Renal pelvis (tissue), 12 donors: ENCODE measurements around the gene TMEM244. TPM values are rescaled to one million over a fixed set of nuclear protein-coding genes. Genes with fewer than 3 reads are reported as not detected.
"Not testable (repeated sequence)": the region's sequence is repeated elsewhere in the genome, so short reads cannot be mapped to it uniquely, and the experiment has no call there.

Experiments used
- DNase-seq: peaks from one replicate; pipeline ENCODE4 v3.0.0-alpha.2; 2013
- long read RNA-seq, 16 experiments: transcript quantifications; one replicate each; lab custom pipeline, GENCODE V29; 2026
- polyA plus RNA-seq, 3 donors: library from polyadenylated mRNA; unstranded; fragments of 120-200 nt; gene quantifications; one replicate each; pipeline ENCODE4 v1.2.1, GENCODE V29; 2013; ENCODE audit not compliant: insufficient read length in 3 of 3

Gene TMEM244
- not detected for polyA plus RNA-seq
- long read RNA-seq, donor 1 = 0 reads
- long read RNA-seq, donor 2 = 0 reads
- long read RNA-seq, donor 3 = 0 reads
- long read RNA-seq, donor 4 = 0 reads
- long read RNA-seq, donor 5 = 0 reads
- long read RNA-seq, donor 6 = 0 reads
- long read RNA-seq, donor 7 = 0 reads
- long read RNA-seq, donor 8 = 0 reads
- long read RNA-seq, donor 9 = 0 reads
- long read RNA-seq, donor 10 = 0 reads
- long read RNA-seq, donor 11 = 0 reads
- long read RNA-seq, donor 12 = 0 reads
- long read RNA-seq, donor 13 = 0 reads
- long read RNA-seq, donor 14 = 0 reads
- long read RNA-seq, donor 15 = 0 reads
- long read RNA-seq, donor 16 = 0 reads

- no peak for DNase-seq
Measured at GRCh38 chr6:129860908-129861665, at the start of gene TMEM244. TSS of gene TMEM244 (minus strand) at chr6:129861315. CDS start at chr6:129861188, 127 bp downstream.

- DNase-seq = no peak
Measured at GRCh38 chr6:129908858-129909257, 47.7 kb upstream of the TMEM244 start.

GRCh38 chr6:129908356-129908755 lies 47.2 kb upstream of the TMEM244 start:
- no peak for DNase-seq

GRCh38 chr6:129906515-129907077 lies 45.5 kb upstream of the TMEM244 start:
- DNase-seq = no peak

- DNase-seq = no peak
Measured at GRCh38 chr6:129903082-129903481, 42.0 kb upstream of the TMEM244 start.

GRCh38 chr6:129902681-129903080 lies 41.6 kb upstream of the TMEM244 start:
- no peak for DNase-seq

GRCh38 chr6:129901910-129902309 lies 40.8 kb upstream of the TMEM244 start:
- DNase-seq = no peak

- DNase-seq = no peak
Measured at GRCh38 chr6:129895692-129896091, 34.6 kb upstream of the TMEM244 start.

GRCh38 chr6:129894921-129895320 lies 33.8 kb upstream of the TMEM244 start:
- DNase-seq = no peak

- peak; percentile 9 for DNase-seq
Measured at GRCh38 chr6:129893640-129894039, 32.5 kb upstream of the TMEM244 start.

GRCh38 chr6:129890701-129891100 lies 29.6 kb upstream of the TMEM244 start:
- no peak for DNase-seq

GRCh38 chr6:129890164-129890563 lies 29.0 kb upstream of the TMEM244 start:
- DNase-seq = no peak

- no peak for DNase-seq
Measured at GRCh38 chr6:129889580-129889979, 28.5 kb upstream of the TMEM244 start.

- no peak for DNase-seq
Measured at GRCh38 chr6:129886401-129887155, 25.5 kb upstream of the TMEM244 start.

GRCh38 chr6:129884211-129884610 lies 23.1 kb upstream of the TMEM244 start:
- DNase-seq = no peak

GRCh38 chr6:129882510-129883023 lies 21.5 kb upstream of the TMEM244 start:
- DNase-seq = no peak

GRCh38 chr6:129877894-129878293 lies 16.8 kb upstream of the TMEM244 start:
- DNase-seq = not testable (repeated sequence)

- DNase-seq = no peak
Measured at GRCh38 chr6:129875610-129876520, 14.8 kb upstream of the TMEM244 start.

- DNase-seq = no peak
Measured at GRCh38 chr6:129874837-129875236, 13.7 kb upstream of the TMEM244 start.

- DNase-seq = peak; percentile 7
Measured at GRCh38 chr6:129872586-129872985, 11.5 kb upstream of the TMEM244 start.

- no peak for DNase-seq
Measured at GRCh38 chr6:129871221-129871620, 10.1 kb upstream of the TMEM244 start.
